ENCODE measurements around the gene SNX7. TPM values are rescaled to one million over a fixed set of nuclear protein-coding genes. Genes with fewer than 3 reads are reported as not detected.
A peak's percentile ranks its signal among the peaks of the same experiment; 100 is the strongest.

The SNX7 gene
- total and polyA plus RNA-seq, 2 donors (not counting 3 experiments of a cell fraction or from before 2014, with no cell fraction given): 22.4 to 37.9 TPM

DNA sequence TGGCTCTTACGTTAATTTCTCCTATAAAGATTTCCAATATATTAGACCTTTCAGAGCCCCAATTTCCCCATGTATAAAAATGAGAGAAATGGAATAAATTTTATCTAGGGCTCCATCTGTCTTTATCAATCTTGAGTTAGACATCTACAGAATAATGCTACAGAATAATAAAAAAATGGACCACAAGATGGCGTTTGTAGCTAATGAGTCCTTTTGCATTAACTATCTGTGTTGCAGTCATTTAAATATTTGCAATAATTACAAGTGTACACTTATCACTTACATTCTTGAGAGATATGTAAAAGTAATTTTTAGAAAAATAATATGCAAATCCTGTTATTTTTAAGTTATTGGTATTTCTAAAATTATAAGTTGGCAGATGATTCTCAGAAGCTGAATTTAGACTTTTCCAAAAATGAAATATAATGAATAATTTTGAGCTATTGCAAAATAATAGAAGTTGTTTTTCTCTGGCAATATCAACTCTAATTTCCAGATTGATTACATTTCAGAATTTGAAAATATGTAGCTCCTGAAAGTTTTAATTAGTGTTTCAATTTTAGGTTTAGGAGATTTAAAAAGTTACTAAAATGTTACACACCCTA, 87.7 kb downstream of the SNX7 start:
- no peaks in the 10 kb centered on the region for H3K9me3 ChIP-seq (replicated peaks; ENCODE audit: control insufficient read depth, insufficient read depth, low read length)
- H3K9ac ChIP-seq (replicated peaks; ENCODE audit: extremely low read depth, insufficient read depth, low read length): no peak overlapping the region
- H4K20me1 ChIP-seq (replicated peaks; ENCODE audit: control insufficient read depth, extremely low read depth, insufficient read depth, low read length): no peaks in the 10 kb centered on the region
- H3K36me3 ChIP-seq (ENCODE audit: control insufficient read depth in 2 of 2, extremely low read depth in 1 of 2, insufficient read depth in 2 of 2, low read length in 2 of 2): no peaks in the 10 kb centered on the region
- no peaks in the 10 kb centered on the region for H3K79me2 ChIP-seq (ENCODE audit: control insufficient read depth, insufficient read depth, low read length)
- H3K27me3 ChIP-seq (ENCODE audit: control insufficient read depth in 2 of 2, insufficient read depth in 2 of 2, low read length in 2 of 2): no peaks in the 10 kb centered on the region
- CTCF ChIA-PET: interaction anchor here (0.7 to 3.1 kb wide), 29 partner anchors 9 to 990 kb away, joined by 3 to 41 read pairs (median 4); partner anchors contain the start of gene PLPPR4
- DNase-seq (ENCODE audit: low read depth, low spot score) (peak; percentile 32), FAIRE-seq (peak; percentile 33)
- no peak overlapping the region for H2AFZ ChIP-seq (ENCODE audit: low read depth, low read length)
- POLR2A ChIA-PET: no interaction called here
- H3K4me3 ChIP-seq (replicated peaks in 1 of 3; ENCODE audit: insufficient read depth in 1 of 3, low read depth in 1 of 3, low read length in 3 of 3): no peak overlapping the region
- TF ChIP-seq, protein P1, sequence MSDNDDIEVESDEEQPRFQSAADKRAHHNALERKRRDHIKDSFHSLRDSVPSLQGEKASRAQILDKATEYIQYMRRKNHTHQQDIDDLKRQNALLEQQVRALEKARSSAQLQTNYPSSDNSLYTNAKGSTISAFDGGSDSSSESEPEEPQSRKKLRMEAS (IDR thresholded peaks at IDR 0.05; ENCODE audit: insufficient read depth, insufficient read length): no peak
- TF ChIP-seq, protein P2, sequence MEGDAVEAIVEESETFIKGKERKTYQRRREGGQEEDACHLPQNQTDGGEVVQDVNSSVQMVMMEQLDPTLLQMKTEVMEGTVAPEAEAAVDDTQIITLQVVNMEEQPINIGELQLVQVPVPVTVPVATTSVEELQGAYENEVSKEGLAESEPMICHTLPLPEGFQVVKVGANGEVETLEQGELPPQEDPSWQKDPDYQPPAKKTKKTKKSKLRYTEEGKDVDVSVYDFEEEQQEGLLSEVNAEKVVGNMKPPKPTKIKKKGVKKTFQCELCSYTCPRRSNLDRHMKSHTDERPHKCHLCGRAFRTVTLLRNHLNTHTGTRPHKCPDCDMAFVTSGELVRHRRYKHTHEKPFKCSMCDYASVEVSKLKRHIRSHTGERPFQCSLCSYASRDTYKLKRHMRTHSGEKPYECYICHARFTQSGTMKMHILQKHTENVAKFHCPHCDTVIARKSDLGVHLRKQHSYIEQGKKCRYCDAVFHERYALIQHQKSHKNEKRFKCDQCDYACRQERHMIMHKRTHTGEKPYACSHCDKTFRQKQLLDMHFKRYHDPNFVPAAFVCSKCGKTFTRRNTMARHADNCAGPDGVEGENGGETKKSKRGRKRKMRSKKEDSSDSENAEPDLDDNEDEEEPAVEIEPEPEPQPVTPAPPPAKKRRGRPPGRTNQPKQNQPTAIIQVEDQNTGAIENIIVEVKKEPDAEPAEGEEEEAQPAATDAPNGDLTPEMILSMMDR (IDR thresholded peaks at IDR 0.05; ENCODE audit: extremely low read depth in 1 of 2, insufficient read depth in 1 of 2, low read depth in 1 of 2, low read length in 2 of 2): peak; percentile 10 to 22
- no peak for TF ChIP-seq EZH2 (IDR thresholded peaks at IDR 0.05; ENCODE audit: borderline replicate concordance, low read depth, low read length, severe bottlenecking)
- dilution Hi-C loops (cut with MboI; ENCODE audit: extremely low pct_ligation_motif_present, low sequenced_read_pairs): no loop called here
- no peak overlapping the region for H3K4me2 ChIP-seq (ENCODE audit: insufficient read depth, low read length)
- no peak overlapping the region for H3K27ac ChIP-seq (ENCODE audit: insufficient read depth, low read depth, low read length)
- H3K4me1 ChIP-seq (ENCODE audit: control insufficient read depth, extremely low read depth, insufficient read depth, low read length): no peaks in the 10 kb centered on the region
- H3K9me1 ChIP-seq (replicated peaks; ENCODE audit: control insufficient read depth, extremely low read depth, insufficient read depth, low read length): no peaks in the 10 kb centered on the region
- intact Hi-C loops (cut with micrococcal nuclease): loop anchor here (1.0 kb wide), 1 partner anchor 988 kb away; no protein-coding TSS in a partner anchor
- no TSS peak for BruUV-seq (replicated peaks)

DNA sequence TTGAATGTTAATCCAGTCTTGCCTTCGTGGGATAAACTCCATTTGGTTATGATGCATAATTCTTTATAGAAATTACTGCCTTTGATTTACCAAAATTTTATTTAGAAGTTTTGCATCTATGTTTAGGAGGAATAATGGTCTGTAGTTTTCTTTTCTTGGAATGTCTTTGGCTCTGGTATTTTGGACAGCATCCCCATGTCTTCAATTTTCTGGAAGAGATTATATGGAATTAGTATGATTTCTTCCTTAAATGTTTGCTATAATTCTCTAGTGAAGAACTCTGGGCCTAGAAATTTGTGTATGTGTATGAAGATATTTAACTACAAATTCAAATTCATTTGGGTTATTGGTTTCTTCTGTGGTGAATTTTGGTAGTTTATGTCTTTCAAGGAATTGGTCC, 92.7 kb downstream of the SNX7 start:
- DNase-seq (ENCODE audit: low read depth, low spot score) (no peak), FAIRE-seq (no peak)
- Histone ChIP-seq H3K9ac (replicated peaks; ENCODE audit: extremely low read depth, insufficient read depth, low read length) (no peak overlapping the region), H3K27ac (ENCODE audit: insufficient read depth, low read depth, low read length) (no peak overlapping the region), H4K20me1 (replicated peaks; ENCODE audit: control insufficient read depth, extremely low read depth, insufficient read depth, low read length) (peaks cover 4% of the 10 kb centered on the region), H3K4me1 (ENCODE audit: control insufficient read depth, extremely low read depth, insufficient read depth, low read length) (no peaks in the 10 kb centered on the region), H3K79me2 (ENCODE audit: control insufficient read depth, insufficient read depth, low read length) (no peaks in the 10 kb centered on the region), H3K36me3 (ENCODE audit: control insufficient read depth in 2 of 2, extremely low read depth in 1 of 2, insufficient read depth in 2 of 2, low read length in 2 of 2) (no peaks in the 10 kb centered on the region), H3K27me3 (ENCODE audit: control insufficient read depth in 2 of 2, insufficient read depth in 2 of 2, low read length in 2 of 2) (no peaks in the 10 kb centered on the region), H3K4me2 (ENCODE audit: insufficient read depth, low read length) (no peak overlapping the region), H3K4me3 (replicated peaks in 1 of 3; ENCODE audit: insufficient read depth in 1 of 3, low read depth in 1 of 3, low read length in 3 of 3) (no peak overlapping the region), H3K9me1 (replicated peaks; ENCODE audit: control insufficient read depth, extremely low read depth, insufficient read depth, low read length) (no peaks in the 10 kb centered on the region), H2AFZ (ENCODE audit: low read depth, low read length) (no peak overlapping the region), H3K9me3 (replicated peaks; ENCODE audit: control insufficient read depth, insufficient read depth, low read length) (no peaks in the 10 kb centered on the region)
- POLR2A ChIA-PET: no interaction called here
- CTCF ChIA-PET: no interaction called here
- intact Hi-C loops (cut with micrococcal nuclease): no loop called here
- TF ChIP-seq FOS (IDR thresholded peaks at IDR 0.05; ENCODE audit: borderline replicate concordance, insufficient read depth, low read length): no peak
- TF ChIP-seq, protein P1 (IDR thresholded peaks at IDR 0.05; ENCODE audit: insufficient read depth, insufficient read length): no peak
- TF ChIP-seq POLR2A (IDR thresholded peaks at IDR 0.05; ENCODE audit: low read depth, low read length): no peak
- TF ChIP-seq JUN (IDR thresholded peaks at IDR 0.05; ENCODE audit: borderline replicate concordance, insufficient read depth, insufficient read length, low read depth): no peak
- no peak for TF ChIP-seq GATA2 (IDR thresholded peaks at IDR 0.05; ENCODE audit: insufficient read depth, insufficient read length, low read depth, low read length)
- TF ChIP-seq MYC (IDR thresholded peaks at IDR 0.05; ENCODE audit: low read depth, low read length): no peak
- TF ChIP-seq, protein P2 (IDR thresholded peaks at IDR 0.05; ENCODE audit: extremely low read depth in 1 of 2, insufficient read depth in 1 of 2, low read depth in 1 of 2, low read length in 2 of 2): no peak
- no peak for TF ChIP-seq POLR2AphosphoS5 (IDR thresholded peaks at IDR 0.05; ENCODE audit: insufficient read depth, low read depth, low read length)
- no peak for TF ChIP-seq EZH2 (IDR thresholded peaks at IDR 0.05; ENCODE audit: borderline replicate concordance, low read depth, low read length, severe bottlenecking)
- BruUV-seq (replicated peaks): no TSS peak
- dilution Hi-C loops (cut with MboI; ENCODE audit: extremely low pct_ligation_motif_present, low sequenced_read_pairs): no loop called here
